A549 (cell line): ENCODE measurements around the gene C12orf43. TPM values are rescaled to one million over a fixed set of nuclear protein-coding genes. Genes with fewer than 3 reads are reported as not detected.

Experiments used
- ATAC-seq, 2 experiments: fragments of 200-7000 bp in 1 of 2; fragments of >200 bp in 1 of 2; cut with Nextera tagmentation in 1 of 2; cut with Tn5 transposase in 1 of 2; 3 replicates each; pipeline versions ENCODE4 v1.8.0 to v1.9.1; 2018 to 2020; ENCODE audit warnings: mild to moderate bottlenecking in 1 of 2, moderate library complexity in 1 of 2
- CTCF ChIA-PET: fragments of 300-600 bp; sonication (Branson Sonifier 250); formaldehyde crosslinking; extraction: SDS; loops from one replicate; lab custom pipeline; 2021; ENCODE audit warnings: antibody characterized with exemption, inconsistent platforms; lab: Yijun Ruan, JAX
- POLR2A ChIA-PET: fragments of 350-600 bp; formaldehyde crosslinking; extraction: SDS; loops from one replicate; lab custom pipeline; 2021; ENCODE audit warnings: antibody characterized with exemption, inconsistent platforms; lab: Yijun Ruan, JAX
- DNase-seq, 2 experiments: peaks; one replicate each; pipeline versions ENCODE4 v3.0.0 to v3.0.0-alpha.2; 2011 to 2016; ENCODE audit warnings: low read depth in 1 of 2, low spot score in 1 of 2
- FAIRE-seq: peaks from 2 replicates; lab custom pipeline; 2011; peaks lifted over from hg19 to GRCh38; lab: Jason Lieb, UNC
- H3K27ac ChIP-seq, 2 experiments: fragments of >200 bp; sonication (Bioruptor Twin); formaldehyde crosslinking; 3 replicates each; pipeline ENCODE4 v1.5.1; 2016 to 2017
- H3K4me1 ChIP-seq: fragments of >200 bp; sonication (Bioruptor Twin); formaldehyde crosslinking; 3 replicates; pipeline ENCODE4 v1.6.1; 2016
- H3K4me2 ChIP-seq: fragments of >200 bp; sonication (Bioruptor Twin); formaldehyde crosslinking; 3 replicates; pipeline ENCODE4 v1.6.1; 2016
- H3K4me3 ChIP-seq: fragments of >200 bp; sonication (Bioruptor Twin); formaldehyde crosslinking; 3 replicates; pipeline ENCODE4 v1.5.1; 2016
- H3K9me3 ChIP-seq: fragments of >200 bp; sonication (Bioruptor Twin); formaldehyde crosslinking; 3 replicates; pipeline ENCODE4 v1.6.1; 2016
- BCL3 ChIP-seq: fragments of >200 bp; sonication (Bioruptor Twin); formaldehyde crosslinking; IDR thresholded peaks from 3 replicates; pipeline ENCODE4 v1.6.1; 2016
- CBX8 ChIP-seq: fragments of 200-600 bp; sonication (generic); IDR thresholded peaks from 2 replicates; pipeline ENCODE4 v1.6.1; 2016
- CEBPB ChIP-seq, 2 experiments: fragments of >200 bp in 1 of 2; sonication (Bioruptor Twin) in 1 of 2; formaldehyde crosslinking in 1 of 2; IDR thresholded peaks; 2 replicates each; pipeline ENCODE4 v1.6.1; 2012 to 2016
- CHD4 ChIP-seq: fragments of 200-600 bp; sonication (generic); IDR thresholded peaks from 2 replicates; pipeline ENCODE4 v1.6.1; 2016; ENCODE audit warnings: antibody characterized with exemption, mild to moderate bottlenecking, borderline replicate concordance
- CTCF ChIP-seq: fragments of >200 bp; sonication (Bioruptor Twin); formaldehyde crosslinking; IDR thresholded peaks from 3 replicates; pipeline ENCODE4 v1.5.1; 2016
- EHF ChIP-seq: fragments of 250-450 bp; sonication (Bioruptor Pico); IDR thresholded peaks from 2 replicates; pipeline ENCODE4 v1.5.0; 2020; ENCODE audit warnings: mild to moderate bottlenecking
- ESRRA ChIP-seq: fragments of 150-350 bp; IDR thresholded peaks from 2 replicates; pipeline ENCODE4 v1.6.1; 2014; ENCODE audit warnings: mild to moderate bottlenecking, low read length, borderline replicate concordance
- FOXS1 ChIP-seq: fragments of 250-450 bp; sonication (Bioruptor Pico); IDR thresholded peaks from 2 replicates; pipeline ENCODE4 v1.5.0; 2020; ENCODE audit warnings: mild to moderate bottlenecking, moderate library complexity
- GATA3 ChIP-seq: IDR thresholded peaks from 2 replicates; pipeline ENCODE4 v1.6.1; 2012; ENCODE audit warnings: borderline replicate concordance
- HDAC2 ChIP-seq: fragments of 200-600 bp; sonication (generic); IDR thresholded peaks from 2 replicates; pipeline ENCODE4 v1.6.1; 2016
- HEYL ChIP-seq: fragments of 250-450 bp; sonication (Bioruptor Pico); IDR thresholded peaks from 2 replicates; pipeline ENCODE4 v1.8.0; 2021; ENCODE audit warnings: mild to moderate bottlenecking, moderate library complexity
- HOXA7 ChIP-seq: fragments of 250-450 bp; sonication (Bioruptor Pico); IDR thresholded peaks from 2 replicates; pipeline ENCODE4 v1.5.0; 2020; ENCODE audit warnings: mild to moderate bottlenecking, moderate library complexity
- JUN ChIP-seq, 2 experiments: fragments of >200 bp; sonication (Bioruptor Twin); formaldehyde crosslinking; IDR thresholded peaks; 2 replicates in 1 of 2; 3 replicates in 1 of 2; pipeline ENCODE4 v1.6.1; 2016 to 2017
- KDM1A ChIP-seq: fragments of 200-600 bp; sonication (generic); IDR thresholded peaks from 2 replicates; pipeline ENCODE4 v1.6.1; 2016; ENCODE audit warnings: low read depth, mild to moderate bottlenecking
- NFE2L2 ChIP-seq: fragments of 150-350 bp; conservative IDR thresholded peaks from 2 replicates; pipeline ENCODE4 v1.6.1; 2014; ENCODE audit warnings: low read length
- NPAS2 ChIP-seq: fragments of 250-450 bp; sonication (Bioruptor Pico); IDR thresholded peaks from 2 replicates; pipeline ENCODE4 v1.8.0; 2022; ENCODE audit warnings: mild to moderate bottlenecking, moderate library complexity, borderline replicate concordance
- NR3C1 ChIP-seq: fragments of >200 bp; sonication (Bioruptor Twin); formaldehyde crosslinking; IDR thresholded peaks from 3 replicates; pipeline ENCODE4 v1.6.1; 2017
- PBX3 ChIP-seq: IDR thresholded peaks from 2 replicates; pipeline ENCODE4 v1.6.1; 2012
- POLR2A ChIP-seq: IDR thresholded peaks from 2 replicates; pipeline ENCODE4 v1.6.1; 2012; ENCODE audit warnings: mild to moderate bottlenecking, low read length
- POLR2AphosphoS2 ChIP-seq: conservative IDR thresholded peaks from 2 replicates; pipeline ENCODE4 v1.6.1; 2012; ENCODE audit warnings: low read length, improper control_type of control experiment, inconsistent platforms
- RAD21 ChIP-seq, 2 experiments: fragments of >200 bp in 1 of 2; sonication (Bioruptor Twin) in 1 of 2; formaldehyde crosslinking in 1 of 2; IDR thresholded peaks in 1 of 2; conservative IDR thresholded peaks in 1 of 2; 2 replicates in 1 of 2; 3 replicates in 1 of 2; pipeline ENCODE4 v1.6.1; 2012 to 2018; ENCODE audit warnings: inconsistent platforms in 1 of 2
- RFX5 ChIP-seq: fragments of 450-650 bp; IDR thresholded peaks from 2 replicates; pipeline ENCODE4 v1.7.1; 2014; ENCODE audit warnings: antibody characterized with exemption, mild to moderate bottlenecking, moderate library complexity
- SMC3 ChIP-seq: fragments of >200 bp; sonication (Bioruptor Twin); formaldehyde crosslinking; IDR thresholded peaks from 3 replicates; pipeline ENCODE4 v1.6.1; 2018; ENCODE audit warnings: inconsistent platforms
- SREBF2 ChIP-seq: fragments of 450-650 bp; IDR thresholded peaks from 2 replicates; pipeline ENCODE4 v1.6.1; 2014; ENCODE audit warnings: mild to moderate bottlenecking, moderate library complexity
- ZSCAN20 ChIP-seq: fragments of 250-450 bp; sonication (Bioruptor Pico); IDR thresholded peaks from 2 replicates; pipeline ENCODE4 v1.8.0; 2022; ENCODE audit warnings: mild to moderate bottlenecking, moderate library complexity
- WGBS: methylation state at CpG from one replicate; pipeline ENCODE4 v1.1.6; 2017; ENCODE audit errors: missing lambda C conversion rate; 5-methylcytosine and 5-hydroxymethylcytosine counted together
- polyA plus RNA-seq, 4 experiments: library from polyadenylated mRNA; depleted of rRNA in 3 of 4; stranded (reverse); fragments of >200 nt; fragmentation: RNase III in 1 of 4; extraction: RNeasy Plus Mini Kit Qiagen cat#74134 plus additional on column Dnase treatment in 1 of 4; gene quantifications; 2 replicates in 3 of 4; 3 replicates in 1 of 4; pipeline ENCODE4 v1.2.3, GENCODE V29; 2011 to 2017
- TF ChIP-seq, protein P1 (sequence below): IDR thresholded peaks from 2 replicates; pipeline ENCODE4 v1.6.1; 2012; ENCODE audit warnings: low read depth, borderline replicate concordance
- TF ChIP-seq, protein P2 (sequence below): fragments of 200-600 bp; sonication (generic); IDR thresholded peaks from 2 replicates; pipeline ENCODE4 v1.6.1; 2016; ENCODE audit warnings: antibody characterized with exemption, mild to moderate bottlenecking, moderate library complexity

The C12orf43 gene
- polyA plus RNA-seq, 2 of the 4 experiments (the other 2 are of a cell fraction): 20.0 to 20.5 TPM

- Histone ChIP-seq H3K4me2 (no peak overlapping the region), H3K9me3 (no peaks in the 10 kb centered on the region), H3K4me3 (no peak overlapping the region), H3K4me1 (peaks cover 4% of the 10 kb centered on the region; the same call in 2 of the 3 replicates), H3K27ac (no peak overlapping the region)
- TF ChIP-seq CBX8 (no peak), CTCF (peak; percentile 68), CHD4 (peak; percentile 50; the same call in 1 of the 2 replicates), RAD21 (conservative IDR thresholded peaks at IDR 0.05 in 1 of 2, IDR thresholded peaks at IDR 0.05 in 1 of 2) (peak; percentile 56 to 62), HEYL (CRISPR knock-in tag) (no peak), HDAC2 (peak; percentile 52; the same call in 1 of the 2 replicates), POLR2AphosphoS2 (no peak), SMC3 (peak; percentile 74), KDM1A (peak; percentile 92; the same call in 1 of the 2 replicates)
- WGBS: 52% methylated on average over 9 of the region's 9 CpGs
- POLR2A ChIA-PET: no interaction called here
- ATAC-seq: peak; percentile 55 to 70; a peak in 4 of 6 replicates
- peak; percentile 51 for FAIRE-seq
- CTCF ChIA-PET: interaction anchor here (0.6 to 7.8 kb wide), 27 partner anchors 9 to 434 kb away, joined by 3 to 69 read pairs (median 4); partner anchors contain the start of genes C12orf43 and HNF1A
- DNase-seq: peak in 1 of 2 experiments; percentile 79
Measured at GRCh38 chr12:121005346-121005815, 10.9 kb downstream of the C12orf43 start.

DNA sequence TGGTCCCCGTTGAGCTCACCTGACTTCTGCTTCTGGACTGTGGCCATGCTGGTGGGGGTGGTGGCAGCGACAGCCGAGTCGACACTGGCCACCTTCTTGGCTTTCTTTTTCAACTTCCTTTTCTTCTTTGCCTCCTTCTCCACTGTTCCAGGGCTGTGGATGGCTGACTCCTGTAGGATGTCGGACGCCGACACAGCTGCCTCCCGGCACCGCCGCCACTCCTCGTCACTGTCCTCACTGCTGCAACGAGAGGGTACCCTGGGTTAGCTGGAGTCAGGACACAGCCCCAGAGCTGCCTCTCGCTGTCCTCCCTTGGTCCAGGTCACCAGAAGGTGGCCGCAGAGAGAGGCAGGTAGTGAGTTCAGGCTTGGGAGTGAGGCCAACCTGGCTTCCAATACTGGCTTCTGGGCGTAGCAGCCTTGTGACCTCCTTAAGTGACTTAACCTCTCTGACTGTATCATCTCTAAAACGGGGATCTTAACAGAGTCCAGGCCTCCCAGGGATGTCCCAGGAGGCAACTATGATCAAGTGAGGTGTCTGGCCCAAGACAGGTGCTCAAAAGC, 12.0 kb downstream of the C12orf43 start:
- ATAC-seq: no peak
- ChIA-PET POLR2A (no interaction called here), CTCF (interaction anchor here (0.5 to 7.8 kb wide), 14 partner anchors 10 to 421 kb away, joined by 3 to 69 read pairs (median 9); partner anchors contain the start of genes C12orf43 and HNF1A)
- Histone ChIP-seq H3K4me1 (peaks cover 4% of the 10 kb centered on the region; the same call in 2 of the 3 replicates), H3K4me3 (no peak overlapping the region), H3K27ac (no peak overlapping the region), H3K9me3 (no peaks in the 10 kb centered on the region), H3K4me2 (no peak overlapping the region)
- DNase-seq: no peak
- no peak for FAIRE-seq
- TF ChIP-seq JUN (IDR thresholded peaks at IDR 0.05) (no peak), EHF (CRISPR knock-in tag) (no peak), NPAS2 (CRISPR knock-in tag) (no peak), POLR2A (no peak), ZSCAN20 (CRISPR knock-in tag) (no peak), HOXA7 (no peak), NFE2L2 (no peak), RFX5 (no peak), CTCF (no peak), CEBPB (IDR thresholded peaks at IDR 0.05) (no peak), ESRRA (no peak), NR3C1 (no peak), SREBF2 (no peak), FOXS1 (CRISPR knock-in tag) (no peak), BCL3 (no peak), PBX3 (no peak), GATA3 (no peak)
- TF ChIP-seq, protein P1, sequence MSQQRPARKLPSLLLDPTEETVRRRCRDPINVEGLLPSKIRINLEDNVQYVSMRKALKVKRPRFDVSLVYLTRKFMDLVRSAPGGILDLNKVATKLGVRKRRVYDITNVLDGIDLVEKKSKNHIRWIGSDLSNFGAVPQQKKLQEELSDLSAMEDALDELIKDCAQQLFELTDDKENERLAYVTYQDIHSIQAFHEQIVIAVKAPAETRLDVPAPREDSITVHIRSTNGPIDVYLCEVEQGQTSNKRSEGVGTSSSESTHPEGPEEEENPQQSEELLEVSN: no peak
- TF ChIP-seq, protein P2, sequence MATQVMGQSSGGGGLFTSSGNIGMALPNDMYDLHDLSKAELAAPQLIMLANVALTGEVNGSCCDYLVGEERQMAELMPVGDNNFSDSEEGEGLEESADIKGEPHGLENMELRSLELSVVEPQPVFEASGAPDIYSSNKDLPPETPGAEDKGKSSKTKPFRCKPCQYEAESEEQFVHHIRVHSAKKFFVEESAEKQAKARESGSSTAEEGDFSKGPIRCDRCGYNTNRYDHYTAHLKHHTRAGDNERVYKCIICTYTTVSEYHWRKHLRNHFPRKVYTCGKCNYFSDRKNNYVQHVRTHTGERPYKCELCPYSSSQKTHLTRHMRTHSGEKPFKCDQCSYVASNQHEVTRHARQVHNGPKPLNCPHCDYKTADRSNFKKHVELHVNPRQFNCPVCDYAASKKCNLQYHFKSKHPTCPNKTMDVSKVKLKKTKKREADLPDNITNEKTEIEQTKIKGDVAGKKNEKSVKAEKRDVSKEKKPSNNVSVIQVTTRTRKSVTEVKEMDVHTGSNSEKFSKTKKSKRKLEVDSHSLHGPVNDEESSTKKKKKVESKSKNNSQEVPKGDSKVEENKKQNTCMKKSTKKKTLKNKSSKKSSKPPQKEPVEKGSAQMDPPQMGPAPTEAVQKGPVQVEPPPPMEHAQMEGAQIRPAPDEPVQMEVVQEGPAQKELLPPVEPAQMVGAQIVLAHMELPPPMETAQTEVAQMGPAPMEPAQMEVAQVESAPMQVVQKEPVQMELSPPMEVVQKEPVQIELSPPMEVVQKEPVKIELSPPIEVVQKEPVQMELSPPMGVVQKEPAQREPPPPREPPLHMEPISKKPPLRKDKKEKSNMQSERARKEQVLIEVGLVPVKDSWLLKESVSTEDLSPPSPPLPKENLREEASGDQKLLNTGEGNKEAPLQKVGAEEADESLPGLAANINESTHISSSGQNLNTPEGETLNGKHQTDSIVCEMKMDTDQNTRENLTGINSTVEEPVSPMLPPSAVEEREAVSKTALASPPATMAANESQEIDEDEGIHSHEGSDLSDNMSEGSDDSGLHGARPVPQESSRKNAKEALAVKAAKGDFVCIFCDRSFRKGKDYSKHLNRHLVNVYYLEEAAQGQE: no peak
- WGBS: 86% methylated on average over 15 of the region's 16 CpGs
